Fibroblast of lung (primary cell): ENCODE data around the gene SLC4A2. TPM values are rescaled to one million over a fixed set of nuclear protein-coding genes. Genes with fewer than 3 reads are reported as not detected.
A peak's percentile ranks its signal among the peaks of the same experiment; 100 is the strongest.

ENCODE experiments used
- DNase-seq, 2 donors: peaks; one replicate each; pipeline versions ENCODE4 v3.0.0 to v3.0.0-alpha.2; 2010; ENCODE audit warnings: low read depth in 2 of 2
- H2AFZ ChIP-seq: 2 replicates; pipeline ENCODE4 v1.5.1; 2012; ENCODE audit warnings: low read length, control low read depth, inconsistent platforms
- H3K27ac ChIP-seq: 2 replicates; pipeline ENCODE4 v1.5.1; 2011; ENCODE audit warnings: low read length, control low read depth; ENCODE audit not compliant: insufficient read depth
- H3K27me3 ChIP-seq: 2 replicates; pipeline ENCODE4 v1.5.1; 2011; ENCODE audit warnings: mild to moderate bottlenecking, low read length; ENCODE audit not compliant: control insufficient read depth, insufficient read depth
- H3K36me3 ChIP-seq: 2 replicates; pipeline ENCODE4 v1.5.1; 2011; ENCODE audit warnings: low read length; ENCODE audit not compliant: control insufficient read depth, insufficient read depth
- H3K4me1 ChIP-seq: 2 replicates; pipeline ENCODE4 v1.5.1; 2011; ENCODE audit warnings: low read length; ENCODE audit not compliant: control insufficient read depth, insufficient read depth; ENCODE audit errors: extremely low read depth
- H3K4me2 ChIP-seq: 2 replicates; pipeline ENCODE4 v1.5.1; 2011; ENCODE audit warnings: low read length, control low read depth; ENCODE audit not compliant: insufficient read depth; ENCODE audit errors: extremely low read depth
- H3K4me3 ChIP-seq, 4 experiments: fragments of 200-600 bp in 1 of 4; sonication (generic) in 1 of 4; replicated peaks in 1 of 4; 2 replicates each; pipeline ENCODE4 v1.5.1; 2011 to 2016; ENCODE audit warnings: low read length in 4 of 4, low read depth in 3 of 4, mild to moderate bottlenecking in 3 of 4, control low read depth in 2 of 4, inconsistent platforms in 1 of 4, mixed read lengths in 1 of 4; ENCODE audit not compliant: insufficient read depth in 1 of 4; ENCODE audit errors: control extremely low read depth in 1 of 4
- H3K79me2 ChIP-seq: 2 replicates; pipeline ENCODE4 v1.5.1; 2012; ENCODE audit warnings: mild to moderate bottlenecking, low read length, inconsistent platforms; ENCODE audit not compliant: control insufficient read depth, insufficient read depth
- H3K9ac ChIP-seq: 2 replicates; pipeline ENCODE4 v1.5.1; 2011; ENCODE audit warnings: mild to moderate bottlenecking, low read length, control low read depth; ENCODE audit not compliant: insufficient read depth
- H3K9me3 ChIP-seq: 2 replicates; pipeline ENCODE4 v1.5.1; 2012; ENCODE audit warnings: low read depth, low read length; ENCODE audit not compliant: control insufficient read depth, insufficient read depth
- H4K20me1 ChIP-seq: 2 replicates; pipeline ENCODE4 v1.5.1; 2011; ENCODE audit warnings: low read length; ENCODE audit not compliant: control insufficient read depth, insufficient read depth; ENCODE audit errors: extremely low read depth
- CTCF ChIP-seq, 2 donors: IDR thresholded peaks in 1 of 2; conservative IDR thresholded peaks in 1 of 2; 1 replicate in 1 of 2; 2 replicates in 1 of 2; pipeline ENCODE4 v1.5.1; 2011 to 2012; ENCODE audit warnings: low read length in 2 of 2, control low read depth in 1 of 2, inconsistent platforms in 1 of 2, low read depth in 1 of 2, mild to moderate bottlenecking in 1 of 2
- EZH2 ChIP-seq: IDR thresholded peaks from 2 replicates; pipeline ENCODE4 v1.5.1; 2012; ENCODE audit warnings: low read length, control low read depth, mild to moderate bottlenecking; ENCODE audit errors: missing control alignments
- polyA plus RNA-seq, 2 donors: library from polyadenylated mRNA; depleted of rRNA in 1 of 2; stranded (reverse) in 1 of 2; unstranded in 1 of 2; fragments of >200 nt; gene quantifications; 2 replicates each; pipeline ENCODE4 v1.2.1, GENCODE V29; 2011 to 2012; ENCODE audit warnings: missing spikeins in 1 of 2
- total RNA-seq: library from RNA; depleted of rRNA; stranded (reverse); fragments of >200 nt; gene quantifications from 2 replicates; pipeline ENCODE4 v1.2.1, GENCODE V29; 2014

The SLC4A2 gene
- total and polyA plus RNA-seq, 2 donors (not counting 1 experiment from before 2014, with no cell fraction given): 30.5 to 61.8 TPM

DNA sequence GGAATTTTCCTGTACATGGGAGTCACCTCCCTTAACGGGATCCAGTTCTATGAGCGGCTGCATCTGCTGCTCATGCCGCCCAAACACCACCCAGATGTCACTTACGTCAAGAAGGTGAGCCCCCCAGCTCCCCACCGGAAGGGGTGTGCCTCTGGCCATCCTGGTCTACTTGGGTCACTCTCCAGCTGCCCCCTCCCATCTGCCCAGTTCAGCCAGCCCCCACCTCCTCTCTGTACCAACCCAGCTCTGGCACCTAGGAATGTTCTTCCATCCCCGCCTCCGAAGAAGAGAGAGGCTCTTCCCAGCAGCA is 16.2 kb downstream of the SLC4A2 start:
- no peak overlapping the region for H2AFZ ChIP-seq
- H3K4me3 ChIP-seq: no peak overlapping the region
- H4K20me1 ChIP-seq: no peaks in the 10 kb centered on the region
- H3K9ac ChIP-seq: no peak overlapping the region
- DNase-seq: no peak
- H3K4me1 ChIP-seq: peaks cover 11% of the 10 kb centered on the region
- no peak overlapping the region for H3K27ac ChIP-seq
- H3K9me3 ChIP-seq: no peaks in the 10 kb centered on the region
- H3K4me2 ChIP-seq: no peak overlapping the region
- no peak for TF ChIP-seq CTCF (conservative IDR thresholded peaks at IDR 0.05 in 1 of 2, IDR thresholded peaks at IDR 0.05 in 1 of 2; ENCODE audit: low read depth in 1 of 2, low read length in 2 of 2)
- TF ChIP-seq EZH2: no peak
- peaks cover 18% of the 10 kb centered on the region for H3K79me2 ChIP-seq
- no peaks in the 10 kb centered on the region for H3K27me3 ChIP-seq
- peaks cover 31% of the 10 kb centered on the region for H3K36me3 ChIP-seq

DNA sequence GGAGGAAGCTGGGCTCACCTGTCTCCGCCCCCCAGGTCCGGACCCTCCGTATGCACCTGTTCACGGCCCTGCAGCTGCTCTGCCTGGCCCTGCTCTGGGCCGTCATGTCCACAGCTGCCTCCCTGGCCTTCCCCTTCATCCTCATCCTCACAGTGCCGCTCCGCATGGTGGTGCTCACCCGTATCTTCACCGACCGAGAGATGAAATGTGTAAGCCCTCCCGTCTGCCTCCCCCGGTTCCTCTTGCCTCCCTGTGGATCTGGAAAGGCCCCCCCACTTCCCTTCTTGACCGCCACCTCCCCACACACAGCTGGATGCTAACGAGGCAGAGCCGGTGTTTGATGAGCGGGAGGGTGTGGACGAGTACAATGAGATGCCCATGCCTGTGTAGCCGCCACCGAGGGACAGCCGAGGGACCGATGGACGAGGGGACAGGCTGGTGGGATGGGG is 16.6 kb downstream of the SLC4A2 start:
- H3K4me3 ChIP-seq: no peak overlapping the region
- H3K27me3 ChIP-seq: no peaks in the 10 kb centered on the region
- no peak for DNase-seq
- no peak overlapping the region for H2AFZ ChIP-seq
- peaks cover 18% of the 10 kb centered on the region for H3K79me2 ChIP-seq
- H3K4me2 ChIP-seq: no peak overlapping the region
- H3K27ac ChIP-seq: no peak overlapping the region
- H3K36me3 ChIP-seq: peaks cover 28% of the 10 kb centered on the region
- TF ChIP-seq CTCF (conservative IDR thresholded peaks at IDR 0.05 in 1 of 2, IDR thresholded peaks at IDR 0.05 in 1 of 2; ENCODE audit: low read depth in 1 of 2, low read length in 2 of 2): no peak
- TF ChIP-seq EZH2: no peak
- no peaks in the 10 kb centered on the region for H4K20me1 ChIP-seq
- no peaks in the 10 kb centered on the region for H3K9me3 ChIP-seq
- no peak overlapping the region for H3K9ac ChIP-seq
- H3K4me1 ChIP-seq: peaks cover 11% of the 10 kb centered on the region

- H3K79me2 ChIP-seq: peaks cover 20% of the 10 kb centered on the region
- H3K4me3 ChIP-seq: no peak overlapping the region
- peaks cover 18% of the 10 kb centered on the region for H3K4me1 ChIP-seq
- DNase-seq: no peak
- no peaks in the 10 kb centered on the region for H3K9me3 ChIP-seq
- H3K27me3 ChIP-seq: no peaks in the 10 kb centered on the region
- H3K9ac ChIP-seq: no peak overlapping the region
- TF ChIP-seq CTCF (conservative IDR thresholded peaks at IDR 0.05 in 1 of 2, IDR thresholded peaks at IDR 0.05 in 1 of 2; ENCODE audit: low read depth in 1 of 2, low read length in 2 of 2) (peak; percentile 30 to 42), EZH2 (no peak)
- no peak overlapping the region for H2AFZ ChIP-seq
- no peak overlapping the region for H3K4me2 ChIP-seq
- H4K20me1 ChIP-seq: no peaks in the 10 kb centered on the region
- no peak overlapping the region for H3K27ac ChIP-seq
- H3K36me3 ChIP-seq: peaks cover 25% of the 10 kb centered on the region
Observed at GRCh38 chr7:151076863-151077704, 17.7 kb downstream of the SLC4A2 start.
